Measurements from ENCODE around the gene GCH1. TPM values are rescaled to one million over a fixed set of nuclear protein-coding genes. Genes with fewer than 3 reads are reported as not detected.

GCH1 gene
- total and polyA plus RNA-seq, 9 donors: 0.71 to 13.2 (median 2.6) TPM

DNA sequence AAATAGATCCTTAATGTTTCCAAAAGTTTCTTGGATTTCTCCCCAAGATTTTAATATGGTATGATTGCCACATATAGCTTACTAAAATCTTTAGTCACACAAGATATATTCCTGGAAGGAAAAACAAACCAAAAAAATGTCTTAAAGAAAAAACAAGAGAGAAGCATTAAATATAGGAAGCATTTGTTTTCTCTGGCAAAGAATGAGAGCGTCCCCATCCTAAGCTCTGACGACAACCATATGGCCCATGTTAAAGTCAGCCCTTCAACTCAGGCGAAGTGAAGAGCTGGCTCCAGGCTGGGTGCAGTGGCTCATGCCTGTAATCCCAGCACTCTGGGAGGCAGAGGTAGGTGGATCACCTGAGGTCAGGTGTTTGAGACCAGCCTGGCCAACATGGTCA, 35.6 kb downstream of the GCH1 start:
- Histone ChIP-seq H3K4me3 (no peak overlapping the region), H3K27ac (no peak overlapping the region), H3K27me3 (no peaks in the 10 kb centered on the region), H3K36me3 (no peaks in the 10 kb centered on the region), H3K9me3 (no peaks in the 10 kb centered on the region), H3K4me1 (ENCODE audit: insufficient read depth) (no peaks in the 10 kb centered on the region)
- intact Hi-C loops (cut with DNase I): no loop called here
- TF ChIP-seq EP300 (IDR thresholded peaks at IDR 0.05) (no peak), POLR2A (IDR thresholded peaks at IDR 0.05) (no peak)
- TF ChIP-seq, protein P1, sequence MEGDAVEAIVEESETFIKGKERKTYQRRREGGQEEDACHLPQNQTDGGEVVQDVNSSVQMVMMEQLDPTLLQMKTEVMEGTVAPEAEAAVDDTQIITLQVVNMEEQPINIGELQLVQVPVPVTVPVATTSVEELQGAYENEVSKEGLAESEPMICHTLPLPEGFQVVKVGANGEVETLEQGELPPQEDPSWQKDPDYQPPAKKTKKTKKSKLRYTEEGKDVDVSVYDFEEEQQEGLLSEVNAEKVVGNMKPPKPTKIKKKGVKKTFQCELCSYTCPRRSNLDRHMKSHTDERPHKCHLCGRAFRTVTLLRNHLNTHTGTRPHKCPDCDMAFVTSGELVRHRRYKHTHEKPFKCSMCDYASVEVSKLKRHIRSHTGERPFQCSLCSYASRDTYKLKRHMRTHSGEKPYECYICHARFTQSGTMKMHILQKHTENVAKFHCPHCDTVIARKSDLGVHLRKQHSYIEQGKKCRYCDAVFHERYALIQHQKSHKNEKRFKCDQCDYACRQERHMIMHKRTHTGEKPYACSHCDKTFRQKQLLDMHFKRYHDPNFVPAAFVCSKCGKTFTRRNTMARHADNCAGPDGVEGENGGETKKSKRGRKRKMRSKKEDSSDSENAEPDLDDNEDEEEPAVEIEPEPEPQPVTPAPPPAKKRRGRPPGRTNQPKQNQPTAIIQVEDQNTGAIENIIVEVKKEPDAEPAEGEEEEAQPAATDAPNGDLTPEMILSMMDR (IDR thresholded peaks at IDR 0.05): no peak
- WGBS, 3 donors: 24 to 32% (median 25%) methylated on average over 3 of the region's 3 CpGs
- no peak for DNase-seq

DNA sequence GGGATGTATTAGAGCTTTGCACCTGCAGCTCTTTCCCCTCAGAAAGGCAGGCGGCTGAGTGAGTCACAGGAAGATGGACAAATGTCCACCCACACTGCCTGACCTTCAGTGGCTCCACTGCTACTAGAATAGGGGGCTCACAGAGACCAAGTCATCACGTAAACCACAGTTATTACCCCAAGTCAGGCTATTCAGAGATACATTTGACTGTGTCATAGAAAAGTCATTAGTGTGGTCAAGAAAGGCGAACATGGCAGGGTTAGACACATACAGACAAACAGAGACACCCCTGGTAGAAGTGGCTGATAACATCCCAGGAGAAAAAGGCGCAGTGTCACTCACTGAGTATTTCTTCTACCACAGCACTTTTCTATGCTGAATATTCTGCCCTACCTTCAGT, 36.0 kb downstream of the GCH1 start:
- intact Hi-C loops (cut with DNase I): no loop called here
- Histone ChIP-seq H3K27ac (no peak overlapping the region), H3K9me3 (no peaks in the 10 kb centered on the region), H3K36me3 (no peaks in the 10 kb centered on the region), H3K27me3 (no peaks in the 10 kb centered on the region), H3K4me1 (ENCODE audit: insufficient read depth) (no peaks in the 10 kb centered on the region), H3K4me3 (no peak overlapping the region)
- WGBS, 3 donors: 78 to 83% (median 81%) methylated on average over 4 of the region's 4 CpGs
- DNase-seq: no peak
- TF ChIP-seq EP300 (IDR thresholded peaks at IDR 0.05): no peak
- no peak for TF ChIP-seq POLR2A (IDR thresholded peaks at IDR 0.05)
- TF ChIP-seq, protein P1 (IDR thresholded peaks at IDR 0.05): no peak

DNA sequence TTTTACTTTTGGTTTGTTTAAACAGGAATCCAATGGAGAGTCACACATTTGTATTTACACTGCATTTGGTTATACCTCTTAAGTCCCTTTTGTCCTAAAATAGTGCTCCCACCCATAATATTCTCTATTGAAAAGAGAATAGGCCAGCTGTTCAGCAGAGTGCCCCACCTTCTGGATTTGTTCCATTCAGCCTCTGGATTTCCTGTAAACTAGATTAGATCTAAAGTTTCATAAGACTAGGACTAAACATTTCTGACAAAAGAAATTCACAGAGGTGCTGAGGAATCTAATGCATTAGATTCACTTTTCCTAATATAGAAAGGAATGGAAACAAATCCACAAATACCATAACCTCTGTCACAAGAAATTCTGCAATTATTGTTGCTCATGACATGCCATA, 38.1 kb downstream of the GCH1 start:
- no peaks in the 10 kb centered on the region for H3K4me1 ChIP-seq (ENCODE audit: insufficient read depth)
- H3K27ac ChIP-seq: no peak overlapping the region
- H3K4me3 ChIP-seq: no peak overlapping the region
- H3K9me3 ChIP-seq: no peaks in the 10 kb centered on the region
- no peaks in the 10 kb centered on the region for H3K36me3 ChIP-seq
- no peak for TF ChIP-seq EP300 (IDR thresholded peaks at IDR 0.05)
- no peak for TF ChIP-seq POLR2A (IDR thresholded peaks at IDR 0.05)
- TF ChIP-seq, protein P1 (IDR thresholded peaks at IDR 0.05): no peak
- H3K27me3 ChIP-seq: no peaks in the 10 kb centered on the region
- DNase-seq: no peak
- intact Hi-C loops (cut with DNase I): no loop called here

GRCh38 chr14:54857830-54858269, 44.8 kb downstream of the GCH1 start:
- no peak for TF ChIP-seq EP300 (IDR thresholded peaks at IDR 0.05)
- Histone ChIP-seq H3K27me3 (no peaks in the 10 kb centered on the region), H3K27ac (no peak overlapping the region), H3K4me1 (ENCODE audit: insufficient read depth) (no peaks in the 10 kb centered on the region), H3K9me3 (no peaks in the 10 kb centered on the region), H3K36me3 (no peaks in the 10 kb centered on the region), H3K4me3 (no peak overlapping the region)
- DNase-seq: no peak
- intact Hi-C loops (cut with DNase I): no loop called here
- WGBS, 3 donors: 67 to 81% (median 77%) methylated on average over 1 of the region's 1 CpG

DNA sequence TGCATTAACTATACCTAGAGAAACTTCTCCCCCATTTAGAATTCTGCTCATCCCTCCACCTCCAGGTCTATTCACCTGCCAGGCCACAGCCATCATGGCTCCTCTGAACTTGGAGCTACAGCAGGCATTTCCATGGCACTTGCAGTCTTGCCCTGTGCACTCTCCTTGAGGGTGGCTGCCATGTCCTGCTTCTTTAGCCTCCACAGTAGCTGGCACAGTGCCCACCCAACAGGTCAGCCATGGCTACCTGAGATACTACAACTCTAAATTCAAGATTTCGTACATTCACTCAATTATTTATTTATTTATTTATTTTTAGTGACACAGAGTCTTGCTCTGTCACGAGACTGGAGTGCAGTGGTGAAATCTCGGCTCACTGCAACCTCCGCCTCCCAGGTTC, 46.5 kb downstream of the GCH1 start:
- intact Hi-C loops (cut with DNase I): no loop called here

More for the DNA sequence above, 46.5 kb downstream of the GCH1 start:
- Histone ChIP-seq H3K36me3 (no peaks in the 10 kb centered on the region), H3K27me3 (no peaks in the 10 kb centered on the region), H3K27ac (no peak overlapping the region), H3K4me1 (ENCODE audit: insufficient read depth) (no peaks in the 10 kb centered on the region), H3K9me3 (no peaks in the 10 kb centered on the region), H3K4me3 (no peak overlapping the region)
- no peak for TF ChIP-seq EP300 (IDR thresholded peaks at IDR 0.05)
- TF ChIP-seq, protein P1 (IDR thresholded peaks at IDR 0.05): no peak
- no peak for TF ChIP-seq POLR2A (IDR thresholded peaks at IDR 0.05)
- no peak for DNase-seq
- 97 to 99% (median 99%) methylated on average over 4 of the region's 4 CpGs for WGBS, 3 donors

Measured in ovary (tissue), 9 donors.